IPS-18c (cell line): ENCODE data around the gene TTF1.
"Not testable (repeated sequence)": the region's sequence is repeated elsewhere in the genome, so short reads cannot be mapped to it uniquely, and the experiment has no call there.

Experiments
- H3K4me3 ChIP-seq: 2 replicates; pipeline ENCODE4 v1.7.0; 2013; ENCODE audit warnings: low read depth, mild to moderate bottlenecking, low read length, moderate library complexity; ENCODE audit not compliant: insufficient read depth
- H3K9me3 ChIP-seq: one replicate; pipeline ENCODE4 v1.6.1; 2013; ENCODE audit warnings: mild to moderate bottlenecking, low read length, moderate library complexity; ENCODE audit not compliant: control insufficient read depth, insufficient read depth

TTF1 gene

GRCh38 chr9:132383462-132383883 is 23.2 kb downstream of the TTF1 start:
- Histone ChIP-seq H3K4me3 (no peak overlapping the region), H3K9me3 (no peaks in the 10 kb centered on the region)

DNA sequence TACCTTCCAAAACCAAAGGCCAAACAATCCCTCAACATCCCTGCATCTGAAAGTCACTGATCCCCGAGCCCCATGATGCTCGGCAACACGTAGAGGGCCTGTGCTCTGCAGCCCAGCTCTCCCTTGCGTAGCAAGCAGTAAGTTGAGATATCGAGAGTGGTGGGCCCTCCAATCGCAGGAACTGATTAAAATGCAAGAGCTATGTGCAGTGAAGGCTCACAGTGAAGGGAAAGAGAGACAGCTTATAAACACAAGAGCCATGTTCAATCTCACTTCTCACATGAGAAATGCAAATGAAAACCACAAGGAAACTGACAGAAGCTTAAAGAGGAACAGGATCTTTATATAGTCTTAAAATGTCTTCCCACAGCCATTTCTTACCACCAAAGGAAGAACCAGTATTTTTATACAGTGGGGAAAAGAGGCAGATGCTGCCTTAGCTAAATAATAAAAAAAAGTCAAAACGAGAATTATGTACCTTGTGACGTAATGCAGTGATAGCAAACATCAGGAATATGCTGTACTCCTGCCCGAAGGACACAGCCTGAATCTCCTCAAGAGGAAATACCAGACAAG is 24.6 kb downstream of the TTF1 start:
- no peaks in the 10 kb centered on the region for H3K9me3 ChIP-seq
- H3K4me3 ChIP-seq: no peak overlapping the region

DNA sequence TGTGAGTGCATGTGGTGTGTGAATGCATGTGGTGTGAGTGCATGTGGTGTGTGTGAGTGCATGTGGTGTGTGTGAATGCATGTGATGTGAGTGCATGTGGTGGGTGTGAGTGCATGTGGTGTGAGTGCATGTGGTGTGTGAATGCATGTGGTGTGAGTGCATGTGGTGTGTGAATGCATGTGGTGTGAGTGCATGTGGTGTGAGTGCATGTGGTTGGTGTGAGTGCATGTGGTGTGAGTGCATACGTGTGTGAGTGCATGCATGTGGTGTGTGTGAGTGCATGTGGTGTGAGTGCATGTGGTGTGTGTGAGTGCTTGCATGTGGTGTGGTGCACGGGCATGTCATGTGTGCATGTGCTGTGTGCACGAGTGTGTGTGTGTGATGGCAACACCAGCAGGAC is 28.2 kb downstream of the TTF1 start:
- not testable (repeated sequence) for H3K9me3 ChIP-seq, H3K4me3 ChIP-seq

DNA sequence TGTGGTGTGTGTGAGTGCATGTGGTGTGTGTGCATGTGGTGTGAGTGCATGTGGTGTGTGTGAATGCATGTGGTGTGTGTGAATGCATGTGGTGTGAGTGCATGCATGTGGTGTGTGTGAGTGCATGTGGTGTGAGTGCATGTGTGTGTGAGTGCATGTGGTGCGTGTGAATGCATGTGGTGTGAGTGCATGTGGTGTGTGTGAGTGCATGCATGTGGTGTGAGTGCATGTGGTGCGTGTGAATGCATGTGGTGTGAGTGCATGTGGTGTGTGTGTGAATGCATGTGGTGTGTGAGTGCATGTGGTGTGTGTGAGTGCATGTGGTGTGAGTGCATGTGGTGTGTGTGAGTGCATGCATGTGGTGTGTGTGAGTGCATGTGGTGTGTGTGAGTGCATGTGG is 28.9 kb downstream of the TTF1 start:
- H3K4me3 ChIP-seq, H3K9me3 ChIP-seq: not testable (repeated sequence)

- Histone ChIP-seq H3K9me3 (no peaks in the 10 kb centered on the region), H3K4me3 (no peak overlapping the region)
Observed at GRCh38 chr9:132372177-132373095, 34.2 kb downstream of the TTF1 start.

GRCh38 chr9:132370592-132370991 is 36.0 kb downstream of the TTF1 start:
- H3K4me3 ChIP-seq: no peak overlapping the region
- no peaks in the 10 kb centered on the region for H3K9me3 ChIP-seq

GRCh38 chr9:132369421-132369820 is 37.2 kb downstream of the TTF1 start:
- Histone ChIP-seq H3K9me3 (no peaks in the 10 kb centered on the region), H3K4me3 (no peak overlapping the region)

DNA sequence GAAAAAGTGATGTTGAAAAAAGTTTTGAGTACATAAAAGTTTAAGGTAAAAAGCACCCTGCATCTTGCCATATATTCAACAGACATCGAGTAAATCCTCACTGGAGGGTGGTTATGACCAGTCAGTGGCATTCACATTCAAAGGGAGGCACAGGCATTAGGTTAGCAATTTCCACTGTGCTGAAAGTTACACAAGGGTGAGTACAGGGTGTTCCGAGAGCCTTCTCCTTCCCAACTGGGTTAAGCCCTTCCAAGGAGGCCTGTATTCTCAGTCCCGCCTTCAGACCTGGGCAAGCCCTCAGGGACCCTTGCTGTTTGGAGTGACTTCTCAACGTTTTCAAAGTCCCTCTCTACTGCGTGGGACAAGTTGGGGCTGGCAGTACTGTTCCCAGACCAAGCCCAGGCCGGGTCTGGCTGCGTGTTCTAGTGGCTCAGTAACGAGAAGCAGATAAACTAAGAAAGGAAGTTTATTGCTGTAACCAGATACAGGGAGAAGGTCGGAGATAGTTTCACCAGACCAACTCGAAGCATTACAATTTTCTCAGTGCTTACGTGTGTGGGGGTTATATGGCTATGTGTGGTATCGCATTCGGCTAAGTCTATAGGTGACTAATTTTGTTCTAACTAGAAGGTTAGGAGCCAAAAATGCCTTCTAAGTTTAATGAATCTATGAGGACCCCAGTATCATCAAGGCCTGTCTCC is 38.9 kb downstream of the TTF1 start:
- H3K4me3 ChIP-seq: no peak overlapping the region
- H3K9me3 ChIP-seq: no peaks in the 10 kb centered on the region

DNA sequence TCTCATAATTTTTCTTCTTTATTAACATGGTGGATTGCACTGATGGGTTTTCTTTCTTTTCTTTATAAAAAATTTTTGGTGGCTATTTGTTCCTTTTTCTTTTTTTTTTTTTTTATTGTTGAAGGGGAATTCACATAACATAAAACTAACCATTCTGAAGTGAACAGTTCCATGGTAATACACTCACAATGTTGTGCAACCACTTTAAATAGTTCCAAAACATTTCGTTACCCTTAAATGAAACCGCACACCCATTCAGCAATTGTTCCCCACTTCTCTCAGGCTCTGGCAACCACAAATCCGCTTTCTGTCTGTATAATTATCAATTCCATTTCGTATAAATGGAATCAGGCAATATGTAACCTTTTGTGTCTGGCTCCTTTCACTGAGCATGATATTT is 40.2 kb downstream of the TTF1 start:
- Histone ChIP-seq H3K9me3 (no peaks in the 10 kb centered on the region), H3K4me3 (no peak overlapping the region)

DNA sequence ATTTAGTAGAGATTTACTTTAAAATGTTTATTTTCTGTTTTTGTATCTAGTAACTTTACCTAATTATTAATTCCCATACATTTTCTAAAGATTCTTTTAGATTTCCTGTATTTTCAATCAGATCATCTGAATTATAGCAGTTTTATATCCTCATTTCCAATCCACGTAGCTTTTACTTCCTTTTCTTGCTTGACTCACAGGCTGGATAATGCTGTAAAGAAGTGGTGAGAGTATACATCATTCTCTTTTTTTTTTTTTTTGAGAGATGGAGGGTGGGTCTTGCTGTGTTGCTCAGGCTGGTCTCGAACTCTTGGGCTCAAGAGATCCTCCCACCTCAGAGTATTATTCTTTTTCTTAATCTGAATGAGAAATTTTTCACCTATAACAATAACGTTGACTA is 40.7 kb downstream of the TTF1 start:
- Histone ChIP-seq H3K4me3 (no peak overlapping the region), H3K9me3 (no peaks in the 10 kb centered on the region)

DNA sequence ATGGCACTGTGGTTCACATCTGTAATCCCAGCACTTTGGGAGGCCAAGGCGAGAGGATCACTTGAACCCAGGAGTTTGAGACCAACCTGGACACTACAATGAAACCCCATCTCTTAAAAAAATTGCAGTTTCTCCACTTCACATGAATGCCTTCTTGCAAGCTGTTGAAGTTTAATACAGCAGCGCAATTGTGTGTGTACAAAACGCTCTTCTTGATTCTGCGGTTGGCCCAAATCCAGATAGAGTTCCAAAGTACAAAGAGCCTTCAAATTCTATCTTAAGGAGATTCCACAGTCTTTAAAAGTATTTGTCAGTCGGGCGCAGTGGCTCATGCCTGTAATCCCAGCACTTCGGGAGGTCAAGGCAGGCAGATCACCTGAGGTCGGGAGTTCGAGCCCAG is 42.6 kb downstream of the TTF1 start:
- H3K4me3 ChIP-seq: no peak overlapping the region
- no peaks in the 10 kb centered on the region for H3K9me3 ChIP-seq

GRCh38 chr9:132357764-132358163 is 48.9 kb downstream of the TTF1 start:
- Histone ChIP-seq H3K4me3 (no peak overlapping the region), H3K9me3 (no peaks in the 10 kb centered on the region)

GRCh38 chr9:132356324-132356924 is 50.2 kb downstream of the TTF1 start:
- Histone ChIP-seq H3K9me3 (no peaks in the 10 kb centered on the region), H3K4me3 (no peak overlapping the region)

DNA sequence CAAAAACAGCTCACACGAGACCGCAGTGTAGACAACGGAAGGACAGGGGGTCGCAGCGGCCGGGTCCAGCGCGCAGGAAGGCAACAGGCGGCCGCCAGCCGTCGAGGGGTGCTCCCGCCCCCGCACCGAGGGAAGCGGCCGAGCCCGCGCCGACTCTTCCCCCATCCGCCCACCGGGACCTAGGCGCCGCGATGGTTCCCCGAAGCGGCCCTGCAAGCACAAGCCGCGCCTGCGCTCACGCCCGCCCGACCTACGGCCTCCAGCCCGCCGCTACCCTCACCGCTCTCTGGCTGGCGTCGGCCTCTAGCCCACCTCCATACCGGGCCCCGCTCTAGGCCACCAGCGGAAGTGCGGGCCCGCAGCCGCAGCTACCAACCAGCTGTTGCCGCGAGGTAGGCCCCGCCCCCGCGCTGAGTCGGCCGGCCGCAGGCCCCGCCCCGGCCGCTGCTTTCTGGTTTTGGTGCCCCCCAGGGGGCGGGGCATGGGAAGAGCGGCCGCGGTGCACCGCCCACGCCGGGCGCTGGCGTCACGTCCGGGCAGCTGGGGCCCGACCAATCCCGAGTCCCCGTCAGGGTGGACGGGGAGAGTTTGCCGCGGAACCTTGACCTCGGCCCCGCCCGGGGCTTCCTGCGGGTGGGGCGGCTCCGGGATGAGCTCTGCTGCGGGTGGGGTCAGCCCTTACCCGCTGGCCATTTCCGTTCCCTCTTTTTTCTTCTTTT is 51.8 kb downstream of the TTF1 start, which contains the start of gene SETX:
SETX (minus strand) TSS at position 350 of the 719 bp plus-strand sequence. CDS start 5,558 bp downstream, outside the sequence.
- Histone ChIP-seq H3K9me3 (no peaks in the 10 kb centered on the region), H3K4me3 (peak within 1 kb of the TSS; percentile 98)

DNA sequence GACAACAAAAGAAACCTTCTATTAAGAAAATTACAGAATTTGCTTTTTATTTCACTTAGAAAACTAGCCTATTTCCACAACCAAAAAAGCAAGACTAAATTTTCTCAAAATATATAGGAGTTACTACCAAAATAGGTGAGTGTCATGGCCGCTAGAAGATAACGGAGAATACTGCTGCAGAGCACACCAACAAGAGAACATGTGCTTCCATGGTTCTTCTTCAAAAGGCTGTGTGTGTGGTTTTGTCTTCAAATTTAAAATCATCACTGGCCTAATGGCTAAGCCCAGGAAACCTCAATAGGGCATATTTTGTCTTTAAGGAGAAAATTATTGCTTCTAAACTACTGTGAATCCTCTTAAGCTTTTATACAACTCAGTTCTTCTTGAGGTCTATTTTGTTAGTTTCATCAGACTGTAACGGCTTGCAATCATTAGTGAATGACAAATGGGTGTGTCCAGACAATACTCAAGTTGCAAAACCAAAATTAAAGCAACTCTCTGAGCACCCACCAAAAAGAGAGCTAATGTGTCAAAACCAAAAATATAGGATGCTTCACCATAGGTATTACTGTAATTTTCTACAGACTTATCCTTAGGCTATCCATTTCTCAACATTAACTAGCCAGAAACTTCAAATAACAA is 55.1 kb downstream of the TTF1 start:
- no peaks in the 10 kb centered on the region for H3K9me3 ChIP-seq
- H3K4me3 ChIP-seq: no peak overlapping the region

GRCh38 chr9:132350861-132351315 is 55.8 kb downstream of the TTF1 start:
- Histone ChIP-seq H3K9me3 (no peaks in the 10 kb centered on the region), H3K4me3 (no peak overlapping the region)
